SJSA1 (cell line): ENCODE measurements around the gene GABARAP. TPM values are rescaled to one million over a fixed set of nuclear protein-coding genes. Genes with fewer than 3 reads are reported as not detected.

ENCODE experiments used
- DNase-seq, 2 experiments: peaks; one replicate each; pipeline ENCODE4 v3.0.0-alpha.2; 2015 to 2020; ENCODE audit warnings: low spot score in 2 of 2, low read depth in 1 of 2
- H3K27ac ChIP-seq: fragments of 250-450 bp; sonication (Bioruptor Pico); 2 replicates; pipeline ENCODE4 v1.5.1; 2020; ENCODE audit warnings: mild to moderate bottlenecking, moderate library complexity
- H3K27me3 ChIP-seq: fragments of 250-450 bp; sonication (Bioruptor Pico); replicated peaks from 2 replicates; pipeline ENCODE4 v1.5.1; 2020; ENCODE audit warnings: mild to moderate bottlenecking, moderate library complexity
- H3K36me3 ChIP-seq: fragments of 250-450 bp; sonication (Bioruptor Pico); 2 replicates; pipeline ENCODE4 v1.5.1; 2020; ENCODE audit warnings: mild to moderate bottlenecking
- H3K4me1 ChIP-seq: fragments of 250-450 bp; sonication (Bioruptor Pico); replicated peaks from 2 replicates; pipeline ENCODE4 v1.6.1; 2021; ENCODE audit warnings: mild to moderate bottlenecking
- H3K4me3 ChIP-seq: fragments of 250-450 bp; sonication (Bioruptor Pico); 2 replicates; pipeline ENCODE4 v1.5.1; 2020; ENCODE audit warnings: mild to moderate bottlenecking
- H3K9me3 ChIP-seq: fragments of 250-450 bp; sonication (Bioruptor Pico); replicated peaks from 2 replicates; pipeline ENCODE4 v1.5.1; 2020; ENCODE audit warnings: mild to moderate bottlenecking
- total RNA-seq: library from RNA; depleted of rRNA; stranded (reverse); fragments of >200 nt; shearing (Covaris generic); gene quantifications from 2 replicates; pipeline ENCODE4 v1.2.3, GENCODE V29; 2014

The GABARAP gene
- total RNA-seq, 1 experiment from 2014 or later: 146 TPM

DNA sequence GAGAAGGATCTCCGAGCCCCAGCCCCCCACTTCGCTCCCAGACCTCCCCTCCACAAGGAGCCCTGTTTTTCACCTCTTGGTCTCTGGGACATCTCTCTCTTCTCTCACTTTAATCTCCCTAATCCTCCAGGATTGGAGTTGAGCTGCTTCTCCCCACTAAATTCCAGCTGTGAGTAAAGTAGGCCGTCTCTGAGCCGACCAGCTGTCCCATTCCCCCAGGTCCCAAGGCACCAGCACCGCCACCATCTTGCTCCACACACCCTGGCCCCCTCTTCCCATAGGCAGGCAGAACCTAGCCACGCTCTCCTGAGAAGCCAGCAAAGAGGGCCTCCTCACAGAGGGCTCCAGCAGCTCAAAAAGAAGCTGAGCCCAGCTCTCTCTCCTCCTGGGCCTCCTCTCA, 23.5 kb downstream of the GABARAP start:
- Histone ChIP-seq H3K4me3 (no peak overlapping the region), H3K36me3 (peaks cover 41% of the 10 kb centered on the region), H3K27me3 (no peaks in the 10 kb centered on the region), H3K9me3 (no peaks in the 10 kb centered on the region), H3K4me1 (peaks cover 57% of the 10 kb centered on the region), H3K27ac (no peak overlapping the region)
- DNase-seq: no peak

DNA sequence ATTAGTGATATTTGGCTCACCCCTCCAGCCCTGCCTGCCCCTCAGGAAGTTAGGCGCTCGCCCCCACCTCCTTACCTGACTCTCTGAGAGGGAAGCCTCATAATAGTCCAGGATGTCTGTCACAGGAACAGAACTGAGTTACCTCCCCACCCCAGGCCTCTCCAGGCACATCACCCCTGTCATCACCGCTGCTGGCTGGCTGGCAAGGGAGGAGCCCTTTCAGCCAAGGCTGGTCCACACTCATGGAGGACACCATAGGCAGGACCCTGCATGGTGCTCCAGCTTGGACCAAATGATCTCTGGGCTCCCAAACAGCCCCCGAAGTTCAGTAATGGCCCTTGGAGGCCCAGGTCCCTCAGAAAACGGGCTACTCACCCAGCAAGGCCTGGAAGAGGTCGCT, 24.1 kb downstream of the GABARAP start:
- no peaks in the 10 kb centered on the region for H3K9me3 ChIP-seq
- H3K36me3 ChIP-seq: peaks cover 35% of the 10 kb centered on the region
- DNase-seq: no peak
- H3K27me3 ChIP-seq: no peaks in the 10 kb centered on the region
- peaks cover 59% of the 10 kb centered on the region for H3K4me1 ChIP-seq
- H3K27ac ChIP-seq: no peak overlapping the region
- H3K4me3 ChIP-seq: no peak overlapping the region; the same call in 1 of the 2 replicates

DNA sequence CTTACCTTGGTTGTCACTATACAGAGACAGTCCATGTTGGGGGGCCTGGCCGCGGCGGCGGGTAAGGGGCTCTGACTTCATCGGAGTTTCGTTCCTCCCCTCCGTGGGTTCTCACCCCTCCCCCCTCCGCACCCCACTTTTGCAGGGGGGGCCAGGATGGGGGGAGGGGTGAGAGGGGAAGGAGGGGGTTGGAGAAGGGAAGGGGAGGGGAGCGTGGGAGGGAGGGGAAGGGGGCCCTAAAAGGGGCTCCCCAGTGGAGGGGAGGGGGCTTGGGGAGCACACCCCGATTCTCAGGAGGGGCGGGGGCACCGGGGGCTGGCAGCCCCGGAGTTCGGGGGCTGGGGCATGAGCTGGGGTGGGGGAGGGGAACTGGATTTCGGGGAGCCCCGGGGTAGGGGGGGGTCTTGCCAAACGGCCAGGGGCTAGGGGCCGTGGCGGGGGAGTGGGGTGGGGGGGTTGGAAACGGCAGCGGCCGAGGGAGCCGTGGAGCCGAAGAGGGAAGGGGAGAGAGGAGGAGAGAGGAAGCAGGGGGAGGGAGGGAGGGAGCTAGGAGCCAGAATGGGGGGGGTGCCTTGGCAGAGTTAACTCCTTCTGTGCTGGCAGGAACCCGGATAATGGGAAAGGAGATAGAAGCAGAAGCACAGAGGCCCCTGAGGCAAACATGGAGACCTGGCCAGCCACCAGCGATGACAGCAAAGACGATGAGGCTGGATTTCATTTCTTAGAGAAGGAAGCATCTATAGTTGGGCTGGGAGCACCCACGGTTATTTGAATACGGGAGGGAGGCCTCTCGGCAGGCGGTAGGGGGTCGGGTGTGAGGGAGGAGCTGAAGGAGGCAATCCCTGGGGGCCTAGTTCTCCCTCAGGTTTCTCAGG, 24.9 kb downstream of the GABARAP start:
- H3K27ac ChIP-seq: no peak overlapping the region
- H3K4me1 ChIP-seq: peaks cover 59% of the 10 kb centered on the region
- no peak for DNase-seq
- peak overlapping the region; percentile 26 for H3K4me3 ChIP-seq
- H3K36me3 ChIP-seq: peaks cover 27% of the 10 kb centered on the region
- H3K27me3 ChIP-seq: no peaks in the 10 kb centered on the region
- no peaks in the 10 kb centered on the region for H3K9me3 ChIP-seq

GRCh38 chr17:7216242-7217112, 25.8 kb downstream of the GABARAP start:
- Histone ChIP-seq H3K36me3 (peaks cover 18% of the 10 kb centered on the region), H3K4me3 (peak overlapping the region; percentile 24), H3K4me1 (peaks cover 58% of the 10 kb centered on the region), H3K27me3 (no peaks in the 10 kb centered on the region), H3K27ac (no peak overlapping the region), H3K9me3 (no peaks in the 10 kb centered on the region)
- DNase-seq: no peak

DNA sequence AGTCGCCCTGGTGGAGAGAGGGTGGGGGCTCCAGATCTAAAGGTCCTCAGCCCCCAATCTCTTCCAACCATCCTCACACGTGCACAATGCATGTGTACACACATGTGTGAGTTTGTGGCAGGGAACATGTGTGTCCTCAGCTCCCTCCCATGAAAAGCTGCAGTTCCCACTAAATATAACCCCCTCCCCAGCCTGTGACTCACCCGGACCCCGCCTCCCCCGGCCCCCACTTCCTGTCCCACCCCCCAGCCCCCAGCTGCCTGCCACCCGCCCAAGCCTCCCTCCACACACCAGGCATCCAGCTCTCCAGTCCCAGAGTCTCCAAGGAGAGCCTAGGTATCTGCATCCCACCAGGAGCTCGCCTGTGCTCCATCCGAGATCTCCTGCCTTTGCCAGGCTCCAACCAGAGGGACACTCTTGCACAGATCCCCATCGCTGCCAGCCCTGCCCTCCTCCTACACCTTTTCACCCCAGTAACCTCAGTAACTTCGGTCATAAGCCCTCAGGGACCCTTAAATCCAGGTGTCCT, 26.5 kb downstream of the GABARAP start:
- peaks cover 11% of the 10 kb centered on the region for H3K36me3 ChIP-seq
- no peak overlapping the region for H3K4me3 ChIP-seq
- no peaks in the 10 kb centered on the region for H3K27me3 ChIP-seq
- DNase-seq: no peak
- H3K4me1 ChIP-seq: peaks cover 50% of the 10 kb centered on the region
- no peak overlapping the region for H3K27ac ChIP-seq
- no peaks in the 10 kb centered on the region for H3K9me3 ChIP-seq

DNA sequence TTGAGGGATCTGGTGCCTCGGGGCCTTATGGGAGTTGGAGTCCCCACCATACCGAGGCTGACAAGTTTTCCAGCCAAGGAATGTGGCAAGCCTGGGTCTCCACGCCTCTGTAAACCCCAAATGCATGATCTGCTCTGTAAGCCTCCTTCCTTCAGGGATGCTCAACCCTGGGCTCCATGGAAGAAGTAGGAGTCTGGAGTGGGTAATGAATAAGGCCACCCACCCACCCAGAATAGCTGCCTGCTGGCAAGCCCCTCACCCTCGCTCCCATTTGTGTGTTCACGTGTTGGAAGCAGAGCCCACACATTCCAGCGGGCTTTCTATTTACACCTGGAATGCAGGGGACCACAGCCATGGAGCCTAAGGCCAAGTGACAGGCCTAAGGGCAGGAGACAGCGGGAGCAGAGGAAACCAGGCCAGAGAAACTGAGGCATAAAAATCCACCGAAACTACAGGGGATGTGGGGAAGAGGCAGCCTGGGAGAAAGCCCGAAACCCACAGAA, 27.1 kb downstream of the GABARAP start:
- H3K27ac ChIP-seq: no peak overlapping the region
- H3K4me3 ChIP-seq: peak overlapping the region; percentile 28
- no peak for DNase-seq
- peaks cover 5% of the 10 kb centered on the region for H3K36me3 ChIP-seq
- peaks cover 45% of the 10 kb centered on the region for H3K4me1 ChIP-seq
- H3K27me3 ChIP-seq: no peaks in the 10 kb centered on the region
- no peaks in the 10 kb centered on the region for H3K9me3 ChIP-seq

DNA sequence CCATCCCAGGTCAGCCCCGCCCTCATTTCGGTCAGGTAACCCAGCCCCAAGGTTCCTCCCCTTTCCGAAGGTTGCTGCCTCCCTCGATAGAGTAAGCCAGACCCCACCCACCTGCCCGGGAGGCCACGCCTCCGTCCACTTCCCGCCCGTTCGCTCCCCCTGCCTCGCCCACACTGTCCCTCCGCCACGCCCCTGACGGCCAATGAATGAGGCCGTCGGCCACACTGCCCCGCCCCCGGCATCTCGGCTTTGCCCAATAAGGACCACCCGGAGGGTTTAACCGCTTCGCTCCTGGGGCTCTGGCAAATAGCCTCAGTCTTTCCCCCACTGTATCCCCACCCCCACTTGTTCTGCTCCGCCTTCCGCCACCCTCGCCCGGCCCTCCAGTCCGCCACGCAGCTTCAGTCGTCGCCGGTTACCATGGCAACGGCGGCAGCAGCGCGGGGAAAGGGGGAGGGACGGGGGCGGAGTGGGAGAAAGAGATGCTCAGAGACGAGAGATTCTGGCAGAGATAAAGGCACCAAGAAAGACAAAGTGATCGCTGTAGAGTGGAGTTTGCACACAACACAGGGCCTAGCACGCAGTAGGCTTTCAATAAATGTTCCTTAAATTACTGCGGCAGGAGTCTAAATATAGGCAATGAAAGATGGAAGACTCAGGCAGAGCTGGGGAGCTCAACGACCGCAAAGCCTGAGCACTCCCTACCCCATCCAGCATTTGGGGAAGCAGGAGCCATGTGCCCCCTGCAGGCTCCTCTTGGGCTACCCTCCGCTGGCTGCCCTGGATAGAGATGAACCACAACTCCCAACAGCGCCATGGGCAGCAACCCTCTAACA, 27.7 kb downstream of the GABARAP start:
- Histone ChIP-seq H3K4me1 (peaks cover 42% of the 10 kb centered on the region), H3K27ac (peak overlapping the region; percentile 18), H3K27me3 (no peaks in the 10 kb centered on the region), H3K4me3 (peak overlapping the region; percentile 28), H3K9me3 (no peaks in the 10 kb centered on the region), H3K36me3 (no peaks in the 10 kb centered on the region)
- peak; percentile 87 to 98 for DNase-seq

DNA sequence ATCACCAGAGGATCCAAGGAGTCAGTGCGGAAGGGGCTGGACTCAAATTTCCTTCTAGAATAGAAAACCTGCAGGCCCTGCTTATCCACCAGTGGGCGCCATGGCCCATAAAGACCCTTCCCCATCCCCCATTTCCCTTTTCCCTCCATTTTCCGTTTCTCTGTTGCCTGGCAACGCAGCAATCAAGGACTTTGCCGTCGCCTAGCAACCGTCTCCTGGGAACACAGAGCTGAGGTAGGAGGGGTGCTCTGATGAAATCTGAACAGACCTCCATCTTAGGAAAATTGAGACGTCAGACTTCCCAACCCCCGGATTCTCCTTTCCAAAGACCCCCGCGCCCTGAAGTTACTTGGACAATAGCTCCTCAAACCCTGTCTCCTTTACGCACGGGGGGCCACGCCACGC, 28.4 kb downstream of the GABARAP start:
- DNase-seq: no peak
- H3K4me3 ChIP-seq: peak overlapping the region; percentile 28
- no peaks in the 10 kb centered on the region for H3K36me3 ChIP-seq
- H3K27ac ChIP-seq: peak overlapping the region; percentile 18
- H3K4me1 ChIP-seq: peaks cover 37% of the 10 kb centered on the region
- H3K27me3 ChIP-seq: no peaks in the 10 kb centered on the region
- H3K9me3 ChIP-seq: no peaks in the 10 kb centered on the region

- peaks cover 27% of the 10 kb centered on the region for H3K4me1 ChIP-seq
- no peak overlapping the region for H3K27ac ChIP-seq
- H3K36me3 ChIP-seq: no peaks in the 10 kb centered on the region
- H3K4me3 ChIP-seq: no peak overlapping the region
- no peaks in the 10 kb centered on the region for H3K27me3 ChIP-seq
- no peak for DNase-seq
- no peaks in the 10 kb centered on the region for H3K9me3 ChIP-seq
Observed at GRCh38 chr17:7211491-7212273, 30.6 kb downstream of the GABARAP start.

DNA sequence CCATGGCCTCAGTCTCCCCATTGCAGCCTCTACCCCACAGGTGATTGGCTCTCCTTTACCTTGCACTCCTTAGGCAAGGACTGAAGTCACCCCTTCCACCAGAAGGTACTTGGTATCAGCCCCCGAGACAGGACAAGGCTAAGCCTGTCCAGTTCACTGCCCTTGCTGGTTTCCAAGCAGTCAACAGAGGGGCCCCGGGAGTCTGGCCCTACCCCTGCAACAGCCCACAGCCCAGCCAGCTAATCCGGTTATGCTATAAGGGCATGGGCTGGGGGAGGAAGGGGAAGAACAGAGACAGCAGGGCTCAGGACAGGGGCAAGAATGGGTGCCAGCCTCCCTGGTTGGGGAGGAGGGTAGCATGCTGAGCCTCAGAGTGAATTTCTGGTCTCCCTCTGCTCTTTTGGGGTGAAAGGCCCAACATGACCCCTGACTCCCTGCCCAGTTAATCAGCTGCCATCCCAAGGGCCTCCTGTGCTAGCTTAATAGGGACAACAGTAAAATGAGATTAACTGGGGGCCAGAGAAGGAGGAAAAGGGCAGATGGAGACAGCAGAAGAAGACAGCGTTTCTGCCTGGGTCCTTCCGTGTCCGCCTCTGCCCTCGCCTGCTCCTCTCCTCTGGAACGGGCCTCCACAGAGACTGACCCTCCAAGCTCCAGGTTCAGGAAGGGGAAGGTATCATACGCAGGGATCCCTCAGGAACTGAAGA, 33.3 kb downstream of the GABARAP start:
- Histone ChIP-seq H3K9me3 (no peaks in the 10 kb centered on the region), H3K27ac (no peak overlapping the region), H3K4me1 (peaks cover 11% of the 10 kb centered on the region), H3K36me3 (no peaks in the 10 kb centered on the region), H3K4me3 (no peak overlapping the region), H3K27me3 (no peaks in the 10 kb centered on the region)
- no peak for DNase-seq

GRCh38 chr17:7208027-7208571, 34.1 kb downstream of the GABARAP start:
- peaks cover 7% of the 10 kb centered on the region; the same call in 1 of the 2 replicates for H3K4me1 ChIP-seq
- no peak for DNase-seq
- H3K36me3 ChIP-seq: no peaks in the 10 kb centered on the region; the same call in 1 of the 2 replicates
- H3K27me3 ChIP-seq: no peaks in the 10 kb centered on the region
- H3K9me3 ChIP-seq: no peaks in the 10 kb centered on the region
- no peak overlapping the region for H3K27ac ChIP-seq
- H3K4me3 ChIP-seq: no peak overlapping the region
